Fibroblast of gingiva (primary cell): ENCODE data around the gene CDHR1.

Source experiments
- DNase-seq: peaks from one replicate; pipeline ENCODE4 v3.0.0-alpha.2; 2011; ENCODE audit warnings: low read depth

CDHR1 gene

DNA sequence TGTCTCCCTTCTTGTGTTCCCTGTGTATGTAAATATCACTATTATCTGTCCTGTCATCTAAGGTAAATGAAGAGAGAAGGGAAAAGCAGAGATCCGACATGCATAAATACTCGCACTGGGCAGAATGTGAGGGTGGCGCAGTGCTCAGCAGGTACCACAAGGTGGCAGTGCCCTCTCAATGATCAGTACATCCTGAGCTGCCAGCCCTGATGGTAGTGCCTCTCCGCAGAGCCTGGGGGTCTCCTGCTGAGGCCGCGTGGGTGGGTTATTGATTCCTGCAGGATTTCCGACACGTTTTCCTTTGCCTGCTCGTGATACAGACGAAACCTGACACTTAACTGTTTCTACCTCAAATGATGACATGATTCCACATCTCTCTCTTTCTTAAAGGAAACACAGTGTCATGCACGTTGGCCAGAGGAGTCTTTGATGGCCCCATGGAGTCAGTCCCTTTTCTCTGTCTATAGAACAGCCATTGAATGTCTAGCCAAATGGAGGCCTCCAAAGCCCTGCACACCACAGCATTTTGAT, 70.3 kb downstream of the CDHR1 start:
- peak; percentile 48 for DNase-seq

DNA sequence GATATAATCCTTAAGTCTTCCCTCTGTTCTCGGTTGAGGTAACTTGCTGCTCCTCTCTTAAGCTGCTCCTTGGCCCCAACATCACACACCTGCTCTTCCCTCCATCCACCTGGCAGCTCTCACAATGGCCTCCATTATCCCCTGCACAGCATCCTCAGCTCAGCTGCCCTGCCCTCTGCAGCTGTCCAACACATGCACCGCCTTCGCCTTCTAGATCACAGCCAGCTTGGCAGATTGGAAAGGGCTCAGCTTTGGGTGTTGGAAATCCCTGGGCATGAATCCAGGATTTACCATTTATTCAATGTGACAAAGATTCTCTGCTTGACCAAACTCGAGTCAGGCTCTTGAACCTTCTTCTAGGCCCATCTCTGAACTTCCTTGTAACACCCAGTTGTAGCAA, 71.1 kb downstream of the CDHR1 start:
- no peak for DNase-seq

DNA sequence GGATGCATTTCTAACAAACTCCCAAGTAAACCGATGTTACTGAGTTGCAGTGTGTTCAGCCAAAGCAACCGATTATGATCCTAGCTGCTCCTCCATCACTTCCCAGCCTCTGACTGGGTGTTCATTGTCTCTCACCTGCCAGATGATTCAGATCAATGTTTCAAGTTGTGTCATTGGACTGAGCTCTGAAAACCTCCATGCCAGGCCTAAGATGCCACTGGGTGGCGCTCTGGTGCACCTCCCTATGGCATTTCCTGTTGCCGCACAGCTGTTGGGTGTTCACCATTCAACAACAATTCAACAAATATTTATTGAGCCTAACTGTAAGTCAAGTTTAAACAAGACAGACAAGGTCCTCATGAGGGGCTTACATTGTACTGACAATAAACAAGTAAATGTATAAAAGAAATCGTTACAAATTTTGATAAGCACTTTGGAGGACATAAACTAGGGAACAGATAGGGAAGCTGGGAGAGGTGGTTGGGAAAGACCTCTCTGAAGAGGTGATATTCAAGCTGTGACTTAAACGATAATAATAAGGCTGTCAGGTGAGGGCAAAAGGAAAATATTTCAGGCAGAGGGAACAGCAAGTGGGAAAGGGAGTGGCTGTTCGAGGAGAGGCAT, 73.3 kb downstream of the CDHR1 start:
- DNase-seq, result peak; percentile 22

DNA sequence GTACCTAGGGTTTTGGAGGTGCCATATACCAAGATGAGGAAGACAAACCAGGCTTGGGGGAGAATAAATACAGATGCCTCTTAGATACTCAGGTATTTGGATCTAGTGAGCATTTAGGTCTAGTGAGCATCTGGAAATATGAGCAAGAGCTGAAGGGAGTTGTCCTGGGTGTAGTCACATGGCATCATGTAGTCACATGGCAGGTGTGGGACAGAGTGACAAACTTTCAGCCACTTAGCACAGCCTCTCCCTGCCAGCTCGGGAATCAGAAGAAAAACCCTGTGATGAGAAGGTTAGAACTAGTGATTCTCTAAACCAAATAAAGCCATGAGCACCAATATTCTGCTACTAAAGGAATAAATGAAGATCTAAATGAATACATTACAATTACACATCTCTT, 74.8 kb downstream of the CDHR1 start:
- no peak for DNase-seq
